Measurements from ENCODE around the gene MED1. TPM values are rescaled to one million over a fixed set of nuclear protein-coding genes. Genes with fewer than 3 reads are reported as not detected.
"Not testable (repeated sequence)": the region's sequence is repeated elsewhere in the genome, so short reads cannot be mapped to it uniquely, and the experiment has no call there.

MED1 gene
- 27.8 TPM for polyA plus RNA-seq
- long read RNA-seq, donor 1, full-length matches to known transcripts: 4 of 16 reads
- long read RNA-seq, donor 1, partial matches to known transcripts: 12 of 16 reads
- long read RNA-seq, donor 1, other reads (novel, unspliced or antisense): 0 of 16 reads
- long read RNA-seq, donor 2, full-length matches to known transcripts: 2 of 2 reads
- long read RNA-seq, donor 2, partial matches to known transcripts: 0 of 2 reads
- long read RNA-seq, donor 2, other reads (novel, unspliced or antisense): 0 of 2 reads
- long read RNA-seq, donor 3: 0 reads
- long read RNA-seq, donor 4: 0 reads
- long read RNA-seq, donor 5, full-length matches to known transcripts: 2 of 2 reads
- long read RNA-seq, donor 5, partial matches to known transcripts: 0 of 2 reads
- long read RNA-seq, donor 5, other reads (novel, unspliced or antisense): 0 of 2 reads
- long read RNA-seq, donor 6, full-length matches to known transcripts: 1 of 1 reads
- long read RNA-seq, donor 6, partial matches to known transcripts: 0 of 1 reads
- long read RNA-seq, donor 6, other reads (novel, unspliced or antisense): 0 of 1 reads
- long read RNA-seq, donor 7: 0 reads
- long read RNA-seq, donor 8, full-length matches to known transcripts: 3 of 3 reads
- long read RNA-seq, donor 8, partial matches to known transcripts: 0 of 3 reads
- long read RNA-seq, donor 8, other reads (novel, unspliced or antisense): 0 of 3 reads
- long read RNA-seq, donor 9, full-length matches to known transcripts: 1 of 1 reads
- long read RNA-seq, donor 9, partial matches to known transcripts: 0 of 1 reads
- long read RNA-seq, donor 9, other reads (novel, unspliced or antisense): 0 of 1 reads
- long read RNA-seq, donor 10, full-length matches to known transcripts: 4 of 70 reads
- long read RNA-seq, donor 10, partial matches to known transcripts: 66 of 70 reads
- long read RNA-seq, donor 10, other reads (novel, unspliced or antisense): 0 of 70 reads
- long read RNA-seq, donor 11: 0 reads

- Histone ChIP-seq H3K27me3 (ENCODE audit: control insufficient read depth, insufficient read depth, low read length) (no peaks in the 10 kb centered on the region), H3K4me3 (ENCODE audit: low read length) (peak within 1 kb of the TSS; percentile 85), H3K9me3 (ENCODE audit: control insufficient read depth, low read depth, low read length) (no peaks in the 10 kb centered on the region), H3K4me1 (ENCODE audit: control insufficient read depth, insufficient read depth, low read length) (peaks cover 12% of the 10 kb centered on the region), H3K27ac (ENCODE audit: low read length) (peak within 1 kb of the TSS; percentile 77), H3K36me3 (ENCODE audit: control insufficient read depth, insufficient read depth, low read length) (peaks cover 17% of the 10 kb centered on the region)
- peak; percentile 97 for DNase-seq
- 3% methylated on average over 8 of the region's 37 CpGs for WGBS (ENCODE audit: insufficient coverage, low lambda C conversion rate)
Observed at GRCh38 chr17:39450847-39451581, at the start of gene MED1. MED1 (minus strand) TSS chr17:39451263; CDS start chr17:39451062, 201 bp downstream.

GRCh38 chr17:39496921-39497320 is 45.9 kb upstream of the MED1 start:
- not testable (repeated sequence) for H3K4me3 ChIP-seq (ENCODE audit: low read length); H3K27me3 ChIP-seq (ENCODE audit: control insufficient read depth, insufficient read depth, low read length); H3K4me1 ChIP-seq (ENCODE audit: control insufficient read depth, insufficient read depth, low read length); DNase-seq; H3K27ac ChIP-seq (ENCODE audit: low read length); H3K9me3 ChIP-seq (ENCODE audit: control insufficient read depth, low read depth, low read length)
- WGBS (ENCODE audit: insufficient coverage, low lambda C conversion rate): no CpG with 5 or more reads among the region's 12 CpGs
- H3K36me3 ChIP-seq (ENCODE audit: control insufficient read depth, insufficient read depth, low read length): peaks cover 74% of the 10 kb centered on the region

DNA sequence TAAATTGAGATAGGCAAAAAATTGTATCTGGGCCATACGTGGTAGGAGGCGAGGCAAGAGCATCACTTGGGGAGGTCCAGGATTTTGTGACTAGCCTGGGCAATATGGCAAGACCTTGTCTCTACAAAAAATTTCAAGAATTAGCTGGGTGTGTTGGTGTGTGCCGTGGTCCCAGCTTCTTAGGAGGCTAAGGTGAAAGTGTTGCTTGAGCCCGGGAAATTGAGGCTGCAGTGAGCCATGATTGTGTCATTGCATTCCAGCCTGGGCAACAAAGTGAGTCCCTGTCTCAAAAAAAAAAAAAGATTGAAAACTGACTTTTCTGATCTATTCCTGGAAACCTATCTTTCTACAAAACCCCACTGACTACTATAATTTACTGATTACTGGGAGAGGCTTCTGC is 36.9 kb upstream of the MED1 start:
- Histone ChIP-seq H3K27ac (ENCODE audit: low read length) (no peak overlapping the region), H3K36me3 (ENCODE audit: control insufficient read depth, insufficient read depth, low read length) (peaks cover 32% of the 10 kb centered on the region), H3K4me3 (ENCODE audit: low read length) (no peak overlapping the region), H3K4me1 (ENCODE audit: control insufficient read depth, insufficient read depth, low read length) (no peaks in the 10 kb centered on the region), H3K9me3 (ENCODE audit: control insufficient read depth, low read depth, low read length) (no peaks in the 10 kb centered on the region), H3K27me3 (ENCODE audit: control insufficient read depth, insufficient read depth, low read length) (no peaks in the 10 kb centered on the region)
- DNase-seq: no peak
- WGBS (ENCODE audit: insufficient coverage, low lambda C conversion rate): no CpG with 5 or more reads among the region's 4 CpGs

DNA sequence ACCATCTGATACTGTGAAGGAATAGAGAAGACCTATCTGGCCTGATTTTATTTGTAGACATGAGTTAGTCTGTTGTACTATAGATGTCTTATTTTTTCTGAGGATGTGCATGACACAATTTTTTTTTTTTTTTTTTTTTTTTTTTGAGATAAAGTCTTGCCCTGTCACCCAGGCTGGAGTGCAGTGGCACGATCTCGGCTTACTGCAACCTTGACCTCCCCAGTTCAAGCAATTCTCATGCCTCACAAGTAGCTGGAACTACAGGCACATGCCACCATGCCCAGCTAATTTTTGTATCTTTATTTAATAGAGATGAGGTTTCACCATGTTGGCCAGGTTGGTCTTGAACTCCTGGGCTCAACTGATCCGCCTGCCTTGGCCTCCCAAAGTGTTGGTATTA is 36.4 kb upstream of the MED1 start:
- H3K36me3 ChIP-seq (ENCODE audit: control insufficient read depth, insufficient read depth, low read length): peaks cover 27% of the 10 kb centered on the region
- WGBS (ENCODE audit: insufficient coverage, low lambda C conversion rate): no CpG with 5 or more reads among the region's 3 CpGs
- H3K4me1 ChIP-seq (ENCODE audit: control insufficient read depth, insufficient read depth, low read length); H3K4me3 ChIP-seq (ENCODE audit: low read length); H3K9me3 ChIP-seq (ENCODE audit: control insufficient read depth, low read depth, low read length); H3K27me3 ChIP-seq (ENCODE audit: control insufficient read depth, insufficient read depth, low read length); H3K27ac ChIP-seq (ENCODE audit: low read length); DNase-seq: not testable (repeated sequence)

GRCh38 chr17:39486242-39486641 is 35.2 kb upstream of the MED1 start:
- no CpG with 5 or more reads among the region's 2 CpGs for WGBS (ENCODE audit: insufficient coverage, low lambda C conversion rate)
- no peaks in the 10 kb centered on the region for H3K27me3 ChIP-seq (ENCODE audit: control insufficient read depth, insufficient read depth, low read length)
- H3K27ac ChIP-seq (ENCODE audit: low read length): no peak overlapping the region

GRCh38 chr17:39485555-39485954 is 34.5 kb upstream of the MED1 start:
- WGBS (ENCODE audit: insufficient coverage, low lambda C conversion rate): no CpG with 5 or more reads among the region's 5 CpGs
- Histone ChIP-seq H3K9me3 (ENCODE audit: control insufficient read depth, low read depth, low read length) (no peaks in the 10 kb centered on the region), H3K4me3 (ENCODE audit: low read length) (no peak overlapping the region), H3K36me3 (ENCODE audit: control insufficient read depth, insufficient read depth, low read length) (peaks cover 22% of the 10 kb centered on the region), H3K4me1 (ENCODE audit: control insufficient read depth, insufficient read depth, low read length) (no peaks in the 10 kb centered on the region), H3K27me3 (ENCODE audit: control insufficient read depth, insufficient read depth, low read length) (no peaks in the 10 kb centered on the region), H3K27ac (ENCODE audit: low read length) (no peak overlapping the region)
- DNase-seq: no peak

More at GRCh38 chr17:39486242-39486641, 35.2 kb upstream of the MED1 start:
- no peak for DNase-seq
- Histone ChIP-seq H3K4me1 (ENCODE audit: control insufficient read depth, insufficient read depth, low read length) (no peaks in the 10 kb centered on the region), H3K4me3 (ENCODE audit: low read length) (no peak overlapping the region), H3K9me3 (ENCODE audit: control insufficient read depth, low read depth, low read length) (no peaks in the 10 kb centered on the region), H3K36me3 (ENCODE audit: control insufficient read depth, insufficient read depth, low read length) (peaks cover 24% of the 10 kb centered on the region)

GRCh38 chr17:39484178-39484577 is 33.1 kb upstream of the MED1 start:
- Histone ChIP-seq H3K9me3 (ENCODE audit: control insufficient read depth, low read depth, low read length) (no peaks in the 10 kb centered on the region), H3K4me3 (ENCODE audit: low read length) (no peak overlapping the region), H3K4me1 (ENCODE audit: control insufficient read depth, insufficient read depth, low read length) (no peaks in the 10 kb centered on the region), H3K27ac (ENCODE audit: low read length) (no peak overlapping the region), H3K36me3 (ENCODE audit: control insufficient read depth, insufficient read depth, low read length) (peaks cover 22% of the 10 kb centered on the region), H3K27me3 (ENCODE audit: control insufficient read depth, insufficient read depth, low read length) (no peaks in the 10 kb centered on the region)
- no CpG with 5 or more reads among the region's 2 CpGs for WGBS (ENCODE audit: insufficient coverage, low lambda C conversion rate)
- no peak for DNase-seq

GRCh38 chr17:39483506-39483905 is 32.4 kb upstream of the MED1 start:
- Histone ChIP-seq H3K27me3 (ENCODE audit: control insufficient read depth, insufficient read depth, low read length) (no peaks in the 10 kb centered on the region), H3K36me3 (ENCODE audit: control insufficient read depth, insufficient read depth, low read length) (peaks cover 25% of the 10 kb centered on the region), H3K4me3 (ENCODE audit: low read length) (no peak overlapping the region), H3K9me3 (ENCODE audit: control insufficient read depth, low read depth, low read length) (no peaks in the 10 kb centered on the region), H3K27ac (ENCODE audit: low read length) (no peak overlapping the region), H3K4me1 (ENCODE audit: control insufficient read depth, insufficient read depth, low read length) (no peaks in the 10 kb centered on the region)
- 89% methylated on average over 3 of the region's 6 CpGs for WGBS (ENCODE audit: insufficient coverage, low lambda C conversion rate)
- DNase-seq: no peak

GRCh38 chr17:39479631-39480030 is 28.6 kb upstream of the MED1 start:
- not testable (repeated sequence) for H3K4me3 ChIP-seq (ENCODE audit: low read length); H3K9me3 ChIP-seq (ENCODE audit: control insufficient read depth, low read depth, low read length); H3K27me3 ChIP-seq (ENCODE audit: control insufficient read depth, insufficient read depth, low read length); H3K27ac ChIP-seq (ENCODE audit: low read length); H3K4me1 ChIP-seq (ENCODE audit: control insufficient read depth, insufficient read depth, low read length); DNase-seq
- 100% methylated on average over 1 of the region's 8 CpGs for WGBS (ENCODE audit: insufficient coverage, low lambda C conversion rate)
- H3K36me3 ChIP-seq (ENCODE audit: control insufficient read depth, insufficient read depth, low read length): peaks cover 33% of the 10 kb centered on the region

- 100% methylated on average over 1 of the region's 7 CpGs for WGBS (ENCODE audit: insufficient coverage, low lambda C conversion rate)
Observed at GRCh38 chr17:39473310-39473709, 22.2 kb upstream of the MED1 start.

More at GRCh38 chr17:39473310-39473709, 22.2 kb upstream of the MED1 start:
- H3K36me3 ChIP-seq (ENCODE audit: control insufficient read depth, insufficient read depth, low read length): peaks cover 46% of the 10 kb centered on the region
- no peaks in the 10 kb centered on the region for H3K9me3 ChIP-seq (ENCODE audit: control insufficient read depth, low read depth, low read length)
- H3K4me1 ChIP-seq (ENCODE audit: control insufficient read depth, insufficient read depth, low read length): no peaks in the 10 kb centered on the region
- H3K27ac ChIP-seq (ENCODE audit: low read length): no peak overlapping the region
- DNase-seq: no peak
- H3K4me3 ChIP-seq (ENCODE audit: low read length): no peak overlapping the region
- H3K27me3 ChIP-seq (ENCODE audit: control insufficient read depth, insufficient read depth, low read length): no peaks in the 10 kb centered on the region

All from large intestine (tissue), 12 donors.